Parathyroid adenoma (tissue), 2 donors: Measurements from ENCODE around the gene WDR12.
"Not testable (repeated sequence)": the region's sequence is repeated elsewhere in the genome, so short reads cannot be mapped to it uniquely, and the experiment has no call there.

Experiments used
- H2AFZ ChIP-seq: fragments of 300-600 bp; sonication (generic); one replicate; pipeline ENCODE4 v1.7.0; 2017; ENCODE audit warnings: antibody characterized with exemption, mild to moderate bottlenecking
- H3K27ac ChIP-seq: fragments of 300-600 bp; sonication (generic); one replicate; pipeline ENCODE4 v1.7.0; 2017
- H3K27me3 ChIP-seq: fragments of 300-600 bp; sonication (generic); one replicate; pipeline ENCODE4 v1.7.0; 2017; ENCODE audit warnings: low read length; ENCODE audit not compliant: control insufficient read depth, insufficient read depth
- H3K36me3 ChIP-seq: fragments of 300-600 bp; sonication (generic); one replicate; pipeline ENCODE4 v1.7.0; 2017; ENCODE audit warnings: low read length; ENCODE audit not compliant: control insufficient read depth, insufficient read depth
- H3K4me1 ChIP-seq: fragments of 300-600 bp; sonication (generic); one replicate; pipeline ENCODE4 v1.7.0; 2017; ENCODE audit warnings: control low read depth
- H3K4me2 ChIP-seq: fragments of 300-600 bp; sonication (generic); one replicate; pipeline ENCODE4 v1.7.0; 2017; ENCODE audit warnings: low read length
- H3K4me3 ChIP-seq: fragments of 300-600 bp; sonication (generic); one replicate; pipeline ENCODE4 v1.7.0; 2017; ENCODE audit warnings: low read depth, low read length
- H3K79me2 ChIP-seq: fragments of 300-600 bp; sonication (generic); one replicate; pipeline ENCODE4 v1.7.0; 2017; ENCODE audit warnings: control low read depth
- H3K9ac ChIP-seq: fragments of 300-600 bp; sonication (generic); one replicate; pipeline ENCODE4 v1.7.0; 2017; ENCODE audit warnings: mild to moderate bottlenecking
- H3K9me3 ChIP-seq: fragments of 300-600 bp; sonication (generic); one replicate; pipeline ENCODE4 v1.7.0; 2017; ENCODE audit warnings: low read length; ENCODE audit not compliant: control insufficient read depth
- CTCF ChIP-seq: fragments of 300-600 bp; sonication (generic); IDR thresholded peaks from one replicate; pipeline ENCODE4 v1.7.0; 2017; ENCODE audit warnings: antibody characterized with exemption, mild to moderate bottlenecking
- donor health status: primary hyperparathyroidism.

Gene WDR12

GRCh38 chr2:202871300-202872141 is 40.0 kb downstream of the WDR12 start, which contains the start of gene ICA1L:
ICA1L (minus strand) TSS chr2:202871766; CDS start chr2:202829009, 42,757 bp downstream.
- TF ChIP-seq CTCF: peak; percentile 10
- H3K9ac ChIP-seq: peak within 1 kb of the TSS; percentile 82
- H3K27me3 ChIP-seq: no peaks in the 10 kb centered on the region
- no peaks in the 10 kb centered on the region for H3K4me1 ChIP-seq
- H3K36me3 ChIP-seq: no peaks in the 10 kb centered on the region
- H3K79me2 ChIP-seq: no peaks in the 10 kb centered on the region
- peak within 1 kb of the TSS; percentile 64 for H3K4me3 ChIP-seq
- peak within 1 kb of the TSS; percentile 97 for H3K27ac ChIP-seq
- H3K4me2 ChIP-seq: peak within 1 kb of the TSS; percentile 72
- H2AFZ ChIP-seq: peak within 1 kb of the TSS; percentile 95
- no peaks in the 10 kb centered on the region for H3K9me3 ChIP-seq

- Histone ChIP-seq H3K4me3 (peak overlapping the region; percentile 64), H3K27me3 (no peaks in the 10 kb centered on the region), H2AFZ (peak overlapping the region; percentile 95), H3K9me3 (no peaks in the 10 kb centered on the region), H3K36me3 (no peaks in the 10 kb centered on the region), H3K9ac (peak overlapping the region; percentile 82), H3K27ac (peak overlapping the region; percentile 97), H3K4me2 (peak overlapping the region; percentile 72), H3K79me2 (no peaks in the 10 kb centered on the region), H3K4me1 (no peaks in the 10 kb centered on the region)
- TF ChIP-seq CTCF: peak; percentile 65
Measured at GRCh38 chr2:202870431-202871299, 40.8 kb downstream of the WDR12 start.

- Histone ChIP-seq H3K9me3 (no peaks in the 10 kb centered on the region), H3K4me2 (no peak overlapping the region), H2AFZ (no peak overlapping the region), H3K4me3 (no peak overlapping the region), H3K9ac (no peak overlapping the region), H3K27ac (no peak overlapping the region), H3K36me3 (no peaks in the 10 kb centered on the region), H3K27me3 (no peaks in the 10 kb centered on the region), H3K4me1 (peaks cover 4% of the 10 kb centered on the region), H3K79me2 (peaks cover 15% of the 10 kb centered on the region)
- no peak for TF ChIP-seq CTCF
Measured at GRCh38 chr2:202861987-202862386, 49.5 kb downstream of the WDR12 start.

- Histone ChIP-seq H3K79me2 (peaks cover 27% of the 10 kb centered on the region), H2AFZ (no peak overlapping the region), H3K36me3 (no peaks in the 10 kb centered on the region), H3K27ac (no peak overlapping the region), H3K9me3 (no peaks in the 10 kb centered on the region), H3K9ac (no peak overlapping the region), H3K4me2 (no peak overlapping the region), H3K27me3 (no peaks in the 10 kb centered on the region), H3K4me1 (peaks cover 4% of the 10 kb centered on the region), H3K4me3 (no peak overlapping the region)
- TF ChIP-seq CTCF: no peak
Measured at GRCh38 chr2:202858601-202859000, 52.9 kb downstream of the WDR12 start.

GRCh38 chr2:202849343-202849742 is 62.1 kb downstream of the WDR12 start:
- not testable (repeated sequence) for H2AFZ ChIP-seq, H3K27ac ChIP-seq, H3K4me3 ChIP-seq, H3K4me1 ChIP-seq, H3K4me2 ChIP-seq, H3K27me3 ChIP-seq, H3K36me3 ChIP-seq, H3K9ac ChIP-seq, H3K79me2 ChIP-seq, H3K9me3 ChIP-seq
